Measurements from ENCODE around the gene AKAP12. TPM values are rescaled to one million over a fixed set of nuclear protein-coding genes. Genes with fewer than 3 reads are reported as not detected.

The AKAP12 gene
- total and polyA plus RNA-seq, 2 experiments from 2014 or later: 90.1 to 137 TPM

DNA sequence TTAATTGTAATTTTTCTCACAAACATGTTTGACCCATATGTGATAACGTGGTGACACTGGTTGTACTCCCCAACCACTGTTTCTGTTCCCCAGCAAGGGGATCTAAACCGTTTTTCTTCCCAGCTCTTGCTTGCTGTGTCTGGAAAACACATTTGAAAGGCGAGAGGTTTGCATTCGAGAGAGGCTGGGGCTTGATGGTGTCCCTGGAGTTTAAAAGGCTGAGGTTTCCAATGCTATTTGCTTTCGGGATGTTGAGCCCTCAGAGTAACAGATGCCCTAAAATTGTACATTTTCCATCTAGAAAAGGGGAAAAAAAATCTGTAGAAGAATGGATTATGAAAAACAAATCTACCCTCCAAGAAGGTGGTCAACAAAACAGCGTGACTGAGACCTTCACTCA, 35.4 kb downstream of the AKAP12 start:
- H3K27ac Mint-ChIP-seq: no peak overlapping the region; the same call in 1 of the 2 replicates
- no peaks in the 10 kb centered on the region for H3K36me3 ChIP-seq (ENCODE audit: insufficient read depth)
- H2AFZ ChIP-seq: no peak overlapping the region
- no peak overlapping the region for H3K4me3 Mint-ChIP-seq
- peaks cover 16% of the 10 kb centered on the region; the same call in 2 of the 3 replicates for H3K4me1 Mint-ChIP-seq
- no peak overlapping the region for H3K4me3 ChIP-seq
- no peak overlapping the region for H3K27ac ChIP-seq (ENCODE audit: low read depth)
- no peaks in the 10 kb centered on the region; the same call in 1 of the 2 replicates for H4K20me1 ChIP-seq (replicated peaks; ENCODE audit: insufficient read depth)
- H3K36me3 Mint-ChIP-seq (ENCODE audit: low read depth): no peaks in the 10 kb centered on the region
- H3K27me3 Mint-ChIP-seq (ENCODE audit: insufficient read depth, low read depth, poor library complexity): peaks cover 2% of the 10 kb centered on the region
- H3K4me2 ChIP-seq: no peak overlapping the region
- DNase-seq (ENCODE audit: low spot score): peak; percentile 37
- H3K79me2 ChIP-seq (replicated peaks; ENCODE audit: insufficient read depth): peaks cover 97% of the 10 kb centered on the region
- no peaks in the 10 kb centered on the region; the same call in 1 of the 2 replicates for H3K4me1 ChIP-seq (ENCODE audit: insufficient read depth)
- no peaks in the 10 kb centered on the region for H3K27me3 ChIP-seq (ENCODE audit: insufficient read depth)
- no peak for TF ChIP-seq EZH2phosphoT487 (IDR thresholded peaks at IDR 0.05; ENCODE audit: unreplicated experiment)
- TF ChIP-seq STAT1 (IDR thresholded peaks at IDR 0.05; ENCODE audit: unreplicated experiment): no peak
- no peak for TF ChIP-seq ZNF331 (CRISPR knock-in tag; IDR thresholded peaks at IDR 0.05; ENCODE audit: low read depth)
- no peak for TF ChIP-seq POLR2AphosphoS5 (IDR thresholded peaks at IDR 0.05; ENCODE audit: low read depth)
- no peaks in the 10 kb centered on the region for H3K9me3 Mint-ChIP-seq
- peak; percentile 51 for ATAC-seq
- H3K9me2 ChIP-seq (ENCODE audit: insufficient read depth): no peaks in the 10 kb centered on the region
- H3F3A ChIP-seq (replicated peaks; ENCODE audit: low read depth): no peaks in the 10 kb centered on the region

DNA sequence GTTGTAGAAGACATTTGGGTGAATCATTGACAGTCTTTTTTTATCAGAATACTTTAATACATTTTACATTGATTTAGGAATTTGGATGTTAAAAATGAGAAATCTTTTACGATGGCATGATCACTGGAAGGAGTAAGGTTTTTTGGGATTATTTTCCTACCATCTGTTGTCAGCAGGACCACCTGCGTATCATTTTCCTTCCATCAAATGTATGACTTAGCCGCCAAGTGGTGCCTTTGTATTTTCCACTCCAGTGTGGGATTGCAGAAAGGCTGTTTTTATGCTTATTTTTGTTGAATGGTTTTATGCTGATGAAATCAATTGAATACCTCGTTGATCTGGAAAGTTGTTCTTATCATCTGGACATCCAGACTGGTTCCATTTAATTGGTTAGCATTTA, 35.8 kb downstream of the AKAP12 start:
- H3K27me3 Mint-ChIP-seq (ENCODE audit: insufficient read depth, low read depth, poor library complexity): peaks cover 2% of the 10 kb centered on the region
- no peak overlapping the region for H3K4me3 ChIP-seq
- H3K27me3 ChIP-seq (ENCODE audit: insufficient read depth): no peaks in the 10 kb centered on the region
- no peaks in the 10 kb centered on the region for H3K9me2 ChIP-seq (ENCODE audit: insufficient read depth)
- H3K27ac Mint-ChIP-seq: no peak overlapping the region; the same call in 1 of the 2 replicates
- H3F3A ChIP-seq (replicated peaks; ENCODE audit: low read depth): no peaks in the 10 kb centered on the region
- H3K4me2 ChIP-seq: no peak overlapping the region
- no peaks in the 10 kb centered on the region for H3K9me3 Mint-ChIP-seq
- H2AFZ ChIP-seq: no peak overlapping the region
- no peaks in the 10 kb centered on the region; the same call in 1 of the 2 replicates for H4K20me1 ChIP-seq (replicated peaks; ENCODE audit: insufficient read depth)
- H3K4me1 ChIP-seq (ENCODE audit: insufficient read depth): peaks cover 4% of the 10 kb centered on the region; the same call in 1 of the 2 replicates
- no peaks in the 10 kb centered on the region for H3K36me3 Mint-ChIP-seq (ENCODE audit: low read depth)
- H3K27ac ChIP-seq (ENCODE audit: low read depth): no peak overlapping the region
- ATAC-seq (no peak), DNase-seq (ENCODE audit: low spot score) (no peak)
- H3K79me2 ChIP-seq (replicated peaks; ENCODE audit: insufficient read depth): peaks cover 97% of the 10 kb centered on the region
- no peaks in the 10 kb centered on the region for H3K36me3 ChIP-seq (ENCODE audit: insufficient read depth)
- H3K4me3 Mint-ChIP-seq: no peak overlapping the region
- peaks cover 16% of the 10 kb centered on the region; the same call in 2 of the 3 replicates for H3K4me1 Mint-ChIP-seq
- TF ChIP-seq, protein P1, sequence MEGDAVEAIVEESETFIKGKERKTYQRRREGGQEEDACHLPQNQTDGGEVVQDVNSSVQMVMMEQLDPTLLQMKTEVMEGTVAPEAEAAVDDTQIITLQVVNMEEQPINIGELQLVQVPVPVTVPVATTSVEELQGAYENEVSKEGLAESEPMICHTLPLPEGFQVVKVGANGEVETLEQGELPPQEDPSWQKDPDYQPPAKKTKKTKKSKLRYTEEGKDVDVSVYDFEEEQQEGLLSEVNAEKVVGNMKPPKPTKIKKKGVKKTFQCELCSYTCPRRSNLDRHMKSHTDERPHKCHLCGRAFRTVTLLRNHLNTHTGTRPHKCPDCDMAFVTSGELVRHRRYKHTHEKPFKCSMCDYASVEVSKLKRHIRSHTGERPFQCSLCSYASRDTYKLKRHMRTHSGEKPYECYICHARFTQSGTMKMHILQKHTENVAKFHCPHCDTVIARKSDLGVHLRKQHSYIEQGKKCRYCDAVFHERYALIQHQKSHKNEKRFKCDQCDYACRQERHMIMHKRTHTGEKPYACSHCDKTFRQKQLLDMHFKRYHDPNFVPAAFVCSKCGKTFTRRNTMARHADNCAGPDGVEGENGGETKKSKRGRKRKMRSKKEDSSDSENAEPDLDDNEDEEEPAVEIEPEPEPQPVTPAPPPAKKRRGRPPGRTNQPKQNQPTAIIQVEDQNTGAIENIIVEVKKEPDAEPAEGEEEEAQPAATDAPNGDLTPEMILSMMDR (conservative IDR thresholded peaks at IDR 0.05; ENCODE audit: low read depth in 2 of 2): no peak
- TF ChIP-seq, protein P2, sequence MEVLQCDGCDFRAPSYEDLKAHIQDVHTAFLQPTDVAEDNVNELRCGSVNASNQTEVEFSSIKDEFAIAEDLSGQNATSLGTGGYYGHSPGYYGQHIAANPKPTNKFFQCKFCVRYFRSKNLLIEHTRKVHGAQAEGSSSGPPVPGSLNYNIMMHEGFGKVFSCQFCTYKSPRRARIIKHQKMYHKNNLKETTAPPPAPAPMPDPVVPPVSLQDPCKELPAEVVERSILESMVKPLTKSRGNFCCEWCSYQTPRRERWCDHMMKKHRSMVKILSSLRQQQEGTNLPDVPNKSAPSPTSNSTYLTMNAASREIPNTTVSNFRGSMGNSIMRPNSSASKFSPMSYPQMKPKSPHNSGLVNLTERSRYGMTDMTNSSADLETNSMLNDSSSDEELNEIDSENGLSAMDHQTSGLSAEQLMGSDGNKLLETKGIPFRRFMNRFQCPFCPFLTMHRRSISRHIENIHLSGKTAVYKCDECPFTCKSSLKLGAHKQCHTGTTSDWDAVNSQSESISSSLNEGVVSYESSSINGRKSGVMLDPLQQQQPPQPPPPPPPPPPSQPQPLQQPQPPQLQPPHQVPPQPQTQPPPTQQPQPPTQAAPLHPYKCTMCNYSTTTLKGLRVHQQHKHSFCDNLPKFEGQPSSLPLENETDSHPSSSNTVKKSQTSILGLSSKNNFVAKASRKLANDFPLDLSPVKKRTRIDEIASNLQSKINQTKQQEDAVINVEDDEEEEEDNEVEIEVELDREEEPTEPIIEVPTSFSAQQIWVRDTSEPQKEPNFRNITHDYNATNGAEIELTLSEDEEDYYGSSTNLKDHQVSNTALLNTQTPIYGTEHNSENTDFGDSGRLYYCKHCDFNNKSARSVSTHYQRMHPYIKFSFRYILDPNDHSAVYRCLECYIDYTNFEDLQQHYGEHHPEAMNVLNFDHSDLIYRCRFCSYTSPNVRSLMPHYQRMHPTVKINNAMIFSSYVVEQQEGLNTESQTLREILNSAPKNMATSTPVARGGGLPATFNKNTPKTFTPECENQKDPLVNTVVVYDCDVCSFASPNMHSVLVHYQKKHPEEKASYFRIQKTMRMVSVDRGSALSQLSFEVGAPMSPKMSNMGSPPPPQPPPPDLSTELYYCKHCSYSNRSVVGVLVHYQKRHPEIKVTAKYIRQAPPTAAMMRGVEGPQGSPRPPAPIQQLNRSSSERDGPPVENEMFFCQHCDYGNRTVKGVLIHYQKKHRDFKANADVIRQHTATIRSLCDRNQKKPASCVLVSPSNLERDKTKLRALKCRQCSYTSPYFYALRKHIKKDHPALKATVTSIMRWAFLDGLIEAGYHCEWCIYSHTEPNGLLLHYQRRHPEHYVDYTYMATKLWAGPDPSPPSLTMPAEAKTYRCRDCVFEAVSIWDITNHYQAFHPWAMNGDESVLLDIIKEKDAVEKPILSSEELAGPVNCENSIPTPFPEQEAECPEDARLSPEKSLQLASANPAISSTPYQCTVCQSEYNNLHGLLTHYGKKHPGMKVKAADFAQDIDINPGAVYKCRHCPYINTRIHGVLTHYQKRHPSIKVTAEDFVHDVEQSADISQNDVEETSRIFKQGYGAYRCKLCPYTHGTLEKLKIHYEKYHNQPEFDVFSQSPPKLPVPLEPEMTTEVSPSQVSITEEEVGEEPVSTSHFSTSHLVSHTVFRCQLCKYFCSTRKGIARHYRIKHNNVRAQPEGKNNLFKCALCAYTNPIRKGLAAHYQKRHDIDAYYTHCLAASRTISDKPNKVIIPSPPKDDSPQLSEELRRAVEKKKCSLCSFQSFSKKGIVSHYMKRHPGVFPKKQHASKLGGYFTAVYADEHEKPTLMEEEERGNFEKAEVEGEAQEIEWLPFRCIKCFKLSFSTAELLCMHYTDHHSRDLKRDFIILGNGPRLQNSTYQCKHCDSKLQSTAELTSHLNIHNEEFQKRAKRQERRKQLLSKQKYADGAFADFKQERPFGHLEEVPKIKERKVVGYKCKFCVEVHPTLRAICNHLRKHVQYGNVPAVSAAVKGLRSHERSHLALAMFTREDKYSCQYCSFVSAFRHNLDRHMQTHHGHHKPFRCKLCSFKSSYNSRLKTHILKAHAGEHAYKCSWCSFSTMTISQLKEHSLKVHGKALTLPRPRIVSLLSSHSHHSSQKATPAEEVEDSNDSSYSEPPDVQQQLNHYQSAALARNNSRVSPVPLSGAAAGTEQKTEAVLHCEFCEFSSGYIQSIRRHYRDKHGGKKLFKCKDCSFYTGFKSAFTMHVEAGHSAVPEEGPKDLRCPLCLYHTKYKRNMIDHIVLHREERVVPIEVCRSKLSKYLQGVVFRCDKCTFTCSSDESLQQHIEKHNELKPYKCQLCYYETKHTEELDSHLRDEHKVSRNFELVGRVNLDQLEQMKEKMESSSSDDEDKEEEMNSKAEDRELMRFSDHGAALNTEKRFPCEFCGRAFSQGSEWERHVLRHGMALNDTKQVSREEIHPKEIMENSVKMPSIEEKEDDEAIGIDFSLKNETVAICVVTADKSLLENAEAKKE (CRISPR knock-in tag; IDR thresholded peaks at IDR 0.05): no peak
- TF ChIP-seq, protein P3, sequence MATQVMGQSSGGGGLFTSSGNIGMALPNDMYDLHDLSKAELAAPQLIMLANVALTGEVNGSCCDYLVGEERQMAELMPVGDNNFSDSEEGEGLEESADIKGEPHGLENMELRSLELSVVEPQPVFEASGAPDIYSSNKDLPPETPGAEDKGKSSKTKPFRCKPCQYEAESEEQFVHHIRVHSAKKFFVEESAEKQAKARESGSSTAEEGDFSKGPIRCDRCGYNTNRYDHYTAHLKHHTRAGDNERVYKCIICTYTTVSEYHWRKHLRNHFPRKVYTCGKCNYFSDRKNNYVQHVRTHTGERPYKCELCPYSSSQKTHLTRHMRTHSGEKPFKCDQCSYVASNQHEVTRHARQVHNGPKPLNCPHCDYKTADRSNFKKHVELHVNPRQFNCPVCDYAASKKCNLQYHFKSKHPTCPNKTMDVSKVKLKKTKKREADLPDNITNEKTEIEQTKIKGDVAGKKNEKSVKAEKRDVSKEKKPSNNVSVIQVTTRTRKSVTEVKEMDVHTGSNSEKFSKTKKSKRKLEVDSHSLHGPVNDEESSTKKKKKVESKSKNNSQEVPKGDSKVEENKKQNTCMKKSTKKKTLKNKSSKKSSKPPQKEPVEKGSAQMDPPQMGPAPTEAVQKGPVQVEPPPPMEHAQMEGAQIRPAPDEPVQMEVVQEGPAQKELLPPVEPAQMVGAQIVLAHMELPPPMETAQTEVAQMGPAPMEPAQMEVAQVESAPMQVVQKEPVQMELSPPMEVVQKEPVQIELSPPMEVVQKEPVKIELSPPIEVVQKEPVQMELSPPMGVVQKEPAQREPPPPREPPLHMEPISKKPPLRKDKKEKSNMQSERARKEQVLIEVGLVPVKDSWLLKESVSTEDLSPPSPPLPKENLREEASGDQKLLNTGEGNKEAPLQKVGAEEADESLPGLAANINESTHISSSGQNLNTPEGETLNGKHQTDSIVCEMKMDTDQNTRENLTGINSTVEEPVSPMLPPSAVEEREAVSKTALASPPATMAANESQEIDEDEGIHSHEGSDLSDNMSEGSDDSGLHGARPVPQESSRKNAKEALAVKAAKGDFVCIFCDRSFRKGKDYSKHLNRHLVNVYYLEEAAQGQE (IDR thresholded peaks at IDR 0.05; ENCODE audit: unreplicated experiment): no peak
- TF ChIP-seq, protein P4, sequence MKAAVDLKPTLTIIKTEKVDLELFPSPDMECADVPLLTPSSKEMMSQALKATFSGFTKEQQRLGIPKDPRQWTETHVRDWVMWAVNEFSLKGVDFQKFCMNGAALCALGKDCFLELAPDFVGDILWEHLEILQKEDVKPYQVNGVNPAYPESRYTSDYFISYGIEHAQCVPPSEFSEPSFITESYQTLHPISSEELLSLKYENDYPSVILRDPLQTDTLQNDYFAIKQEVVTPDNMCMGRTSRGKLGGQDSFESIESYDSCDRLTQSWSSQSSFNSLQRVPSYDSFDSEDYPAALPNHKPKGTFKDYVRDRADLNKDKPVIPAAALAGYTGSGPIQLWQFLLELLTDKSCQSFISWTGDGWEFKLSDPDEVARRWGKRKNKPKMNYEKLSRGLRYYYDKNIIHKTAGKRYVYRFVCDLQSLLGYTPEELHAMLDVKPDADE (IDR thresholded peaks at IDR 0.05): no peak
- TF ChIP-seq EZH2phosphoT487 (IDR thresholded peaks at IDR 0.05; ENCODE audit: unreplicated experiment): no peak
- no peak for TF ChIP-seq STAT1 (IDR thresholded peaks at IDR 0.05; ENCODE audit: unreplicated experiment)
- TF ChIP-seq EZH2 (IDR thresholded peaks at IDR 0.05; ENCODE audit: low read depth, unreplicated experiment): no peak

Data from GM23338 (cell line).